Activated CD4-positive, alpha-beta T cell treated with anti-CD3 and anti-CD28 coated beads, Interleukin-2, amount 50 U/mL, for 48 hours (primary cell): Measurements from ENCODE around the gene KRTAP5-11.
"Not testable (repeated sequence)": the region's sequence is repeated elsewhere in the genome, so short reads cannot be mapped to it uniquely, and the experiment has no call there.

Experiments
- DNase-seq, 2 experiments: peaks; one replicate each; pipeline ENCODE4 v3.0.0-alpha.2; 2020

The KRTAP5-11 gene, protein sequence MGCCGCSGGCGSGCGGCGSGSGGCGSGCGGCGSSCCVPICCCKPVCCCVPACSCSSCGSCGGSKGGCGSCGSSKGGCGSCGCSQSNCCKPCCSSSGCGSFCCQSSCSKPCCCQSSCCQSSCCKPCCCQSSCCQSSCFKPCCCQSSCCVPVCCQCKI

GRCh38 chr11:71582309-71582895 lies at the start of gene KRTAP5-11:
Gene KRTAP5-11, minus strand, starts transcription at chr11:71582875. Its CDS starts 38 bp downstream, at chr11:71582837.
- DNase-seq: no peak

GRCh38 chr11:71631551-71631950 lies 48.9 kb upstream of the KRTAP5-11 start:
- DNase-seq: not testable (repeated sequence)

DNA sequence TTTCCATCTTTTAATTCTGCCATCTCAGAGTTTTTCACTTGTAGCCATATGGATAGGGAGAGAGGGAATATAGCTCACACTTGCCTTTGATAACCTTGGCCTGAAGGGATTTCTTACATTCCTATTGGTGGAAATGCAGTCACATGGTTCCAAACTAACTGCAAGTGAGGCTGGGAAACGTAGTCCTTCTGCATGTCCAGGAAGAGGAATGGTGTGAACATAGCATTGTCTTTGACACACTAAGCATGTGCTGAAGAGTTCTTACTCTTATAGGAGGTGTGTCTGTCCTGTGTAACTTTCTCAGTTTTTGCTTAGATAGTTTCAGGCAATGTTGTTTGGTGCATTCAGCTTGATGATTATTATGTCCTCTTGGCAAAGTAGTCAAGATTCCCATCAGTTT lies 47.4 kb upstream of the KRTAP5-11 start:
- not testable (repeated sequence) for DNase-seq

GRCh38 chr11:71628943-71629342 lies 46.3 kb upstream of the KRTAP5-11 start:
- DNase-seq: not testable (repeated sequence)

DNA sequence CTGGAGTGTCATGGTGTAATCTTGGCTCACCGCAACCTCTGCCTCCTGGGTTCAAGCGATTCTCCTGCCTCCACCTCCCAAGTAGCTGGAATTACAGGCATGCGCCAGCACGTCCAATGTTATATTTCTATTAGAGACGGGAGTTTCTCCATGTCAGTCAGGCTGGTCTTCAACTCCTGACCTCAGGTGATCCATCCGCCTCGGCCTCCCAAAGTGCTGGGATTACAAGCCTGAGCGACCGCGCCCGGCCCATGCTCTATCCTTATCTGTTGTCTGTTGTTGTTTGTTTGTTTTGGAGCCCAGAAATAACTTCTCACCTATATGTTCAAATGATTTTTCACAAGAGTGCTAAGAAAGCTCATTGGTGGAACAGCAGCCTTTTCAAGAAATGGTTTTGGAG lies 40.6 kb upstream of the KRTAP5-11 start:
- not testable (repeated sequence) for DNase-seq

DNA sequence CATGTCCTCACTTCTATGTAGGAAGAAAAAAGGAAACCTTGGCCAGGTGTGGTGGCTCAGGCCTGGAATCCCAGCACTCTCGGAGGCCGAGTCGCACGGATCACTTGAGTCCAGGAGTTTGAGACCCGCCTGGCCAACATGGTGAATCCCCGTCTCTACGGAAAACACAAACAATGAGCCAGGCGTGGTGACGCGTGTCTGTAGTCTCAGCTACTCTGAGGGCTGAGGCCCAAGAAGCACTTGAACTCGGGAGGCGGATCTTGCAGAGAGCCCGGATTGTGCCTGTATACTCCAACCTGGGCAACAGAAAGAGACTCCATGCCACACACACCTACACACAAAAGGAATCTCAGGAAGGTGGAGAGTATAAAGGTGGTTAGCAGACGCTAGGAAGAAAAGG lies 39.9 kb upstream of the KRTAP5-11 start:
- not testable (repeated sequence) for DNase-seq

DNA sequence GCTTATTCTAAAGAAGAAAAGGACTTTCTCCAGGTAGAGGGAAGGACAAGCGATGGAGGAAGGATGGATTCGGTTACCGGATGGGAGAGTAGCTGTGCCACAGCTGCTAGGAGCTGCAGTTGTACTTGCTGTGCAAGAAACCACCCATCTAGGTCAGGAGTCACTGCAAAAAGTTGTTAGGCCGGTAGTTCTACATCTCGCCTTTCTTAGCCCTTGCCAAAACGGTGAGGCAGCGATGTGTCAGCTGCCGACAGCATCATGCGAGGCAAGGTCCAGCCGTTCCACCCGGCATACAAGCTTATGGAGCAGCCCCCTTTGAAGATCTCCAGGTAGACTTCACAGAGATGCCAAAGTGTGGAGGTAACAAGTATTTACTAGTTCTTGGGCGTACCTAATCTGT lies 32.3 kb upstream of the KRTAP5-11 start:
- DNase-seq: not testable (repeated sequence)

GRCh38 chr11:71614366-71614917 lies 31.8 kb upstream of the KRTAP5-11 start:
- DNase-seq: not testable (repeated sequence)

- DNase-seq: not testable (repeated sequence)
Measured at GRCh38 chr11:71613931-71614330, 31.3 kb upstream of the KRTAP5-11 start.

DNA sequence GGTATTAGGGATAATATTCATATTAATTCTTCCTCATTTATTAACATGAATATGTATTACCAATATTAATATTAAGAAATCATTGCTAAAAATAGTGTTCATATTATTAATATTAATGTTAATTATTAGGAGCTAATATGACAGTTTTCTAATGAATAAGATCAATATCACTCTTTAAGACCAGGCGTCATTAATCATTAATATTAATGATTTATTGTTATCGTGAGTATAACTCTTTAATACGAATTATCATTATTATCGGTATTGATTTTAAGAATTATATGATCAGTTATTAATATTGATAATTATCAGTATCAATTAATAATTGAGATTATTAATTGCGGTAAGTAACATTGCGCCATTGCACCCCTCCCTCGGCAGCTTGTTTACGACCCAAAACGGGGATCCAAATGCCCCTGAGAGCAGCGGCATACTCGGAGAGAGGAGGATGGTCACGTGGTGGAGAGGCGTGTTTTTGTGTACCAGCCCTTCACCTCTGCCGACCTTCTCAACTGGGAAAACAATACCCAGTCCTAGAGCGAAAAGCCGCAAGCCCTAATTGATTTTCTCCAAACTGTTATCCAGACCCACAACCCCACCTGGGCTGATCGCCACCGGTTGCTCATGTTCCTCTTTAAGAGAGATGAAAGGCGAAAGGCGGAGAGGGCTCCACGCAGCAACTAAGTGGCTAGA lies 28.7 kb upstream of the KRTAP5-11 start:
- DNase-seq: not testable (repeated sequence)

DNA sequence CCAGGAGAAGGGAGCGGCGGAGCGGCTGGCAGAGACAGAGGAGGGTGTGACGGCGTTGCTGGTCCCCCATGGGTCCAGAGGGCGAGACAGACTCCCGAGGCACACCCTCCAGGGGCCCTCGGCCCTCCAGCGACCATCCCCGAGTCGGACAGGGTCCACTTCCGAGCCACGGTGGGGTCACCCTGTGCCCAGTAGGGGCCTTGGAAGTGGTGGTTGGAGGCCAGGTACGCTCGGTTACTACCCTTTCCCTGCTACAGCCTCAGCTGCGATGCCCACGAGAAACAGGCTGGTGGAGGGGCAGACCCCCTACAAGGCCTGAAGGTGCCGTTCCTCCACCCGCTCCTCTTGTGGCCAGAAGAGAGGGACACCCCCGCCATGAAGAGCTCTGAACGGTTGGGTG lies 25.6 kb upstream of the KRTAP5-11 start:
- not testable (repeated sequence) for DNase-seq

DNA sequence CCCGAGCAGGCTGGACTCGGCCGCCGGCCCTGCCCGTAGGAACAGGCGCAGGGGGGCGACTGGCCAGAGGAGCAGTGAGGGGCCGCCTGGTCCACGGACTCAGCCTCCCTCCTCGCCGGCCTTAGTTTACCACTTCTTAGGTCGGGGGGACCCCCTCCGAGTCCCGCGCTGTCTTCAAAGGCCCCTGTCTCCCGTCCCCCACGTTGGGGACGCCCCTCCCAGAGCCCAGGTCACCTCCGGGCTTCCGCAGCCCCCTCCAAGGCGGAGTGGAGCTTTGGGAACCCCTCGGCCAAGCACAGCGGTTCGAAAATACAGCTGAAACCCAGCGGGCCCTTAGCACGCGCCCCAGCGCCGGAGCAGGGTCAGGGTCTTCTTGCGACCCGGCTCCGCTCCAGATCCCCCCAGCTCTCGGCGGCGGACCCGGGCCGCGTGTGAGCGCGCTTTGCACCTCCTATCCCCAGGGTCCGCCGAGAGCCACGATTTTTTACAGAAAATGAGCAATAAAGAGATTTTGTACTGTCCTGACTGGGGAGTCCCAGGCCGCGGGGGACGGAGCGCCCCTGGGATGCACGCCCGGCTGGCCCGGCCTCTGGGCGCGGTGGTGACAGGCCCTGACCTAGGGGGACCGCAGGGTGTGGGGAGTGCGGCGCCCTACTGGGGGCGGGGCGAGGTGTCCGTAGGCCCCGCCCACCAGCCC lies 25.0 kb upstream of the KRTAP5-11 start:
- DNase-seq: not testable (repeated sequence)

- not testable (repeated sequence) for DNase-seq
Measured at GRCh38 chr11:71606853-71607519, 24.3 kb upstream of the KRTAP5-11 start.

DNA sequence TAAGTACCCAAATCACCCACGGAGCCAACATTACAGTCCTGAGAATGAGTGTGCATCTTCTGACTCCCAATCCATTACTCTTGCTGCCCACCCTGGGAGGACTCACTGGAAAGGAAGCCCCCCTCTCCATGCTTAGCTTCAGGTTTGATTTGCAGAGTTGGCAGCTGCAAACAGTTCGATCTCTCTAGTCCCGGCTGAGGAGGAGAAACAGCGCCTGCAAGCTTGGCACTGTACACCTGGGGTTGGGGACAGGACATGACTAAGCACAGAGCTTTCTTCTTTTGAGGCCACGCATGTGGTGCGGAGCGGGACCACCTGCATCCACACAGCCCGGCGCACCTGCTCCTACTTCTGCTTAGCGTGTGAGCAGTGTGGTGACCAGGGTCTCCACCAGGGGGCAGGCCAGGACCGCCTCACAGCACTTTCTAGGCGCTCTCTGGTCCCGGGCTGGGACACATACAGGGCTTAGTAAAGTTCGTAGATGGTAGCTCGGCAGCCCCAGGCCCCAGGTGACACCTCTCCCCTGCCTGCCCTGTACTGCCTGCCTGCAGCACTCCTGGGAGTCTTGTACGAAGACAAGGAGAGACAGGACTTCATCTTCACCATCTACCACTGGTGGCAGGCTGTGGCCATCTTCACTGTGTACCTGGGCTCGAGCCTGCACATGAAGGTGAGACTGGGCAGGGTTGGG lies 22.3 kb upstream of the KRTAP5-11 start:
- peak; percentile 27 to 44 for DNase-seq

DNA sequence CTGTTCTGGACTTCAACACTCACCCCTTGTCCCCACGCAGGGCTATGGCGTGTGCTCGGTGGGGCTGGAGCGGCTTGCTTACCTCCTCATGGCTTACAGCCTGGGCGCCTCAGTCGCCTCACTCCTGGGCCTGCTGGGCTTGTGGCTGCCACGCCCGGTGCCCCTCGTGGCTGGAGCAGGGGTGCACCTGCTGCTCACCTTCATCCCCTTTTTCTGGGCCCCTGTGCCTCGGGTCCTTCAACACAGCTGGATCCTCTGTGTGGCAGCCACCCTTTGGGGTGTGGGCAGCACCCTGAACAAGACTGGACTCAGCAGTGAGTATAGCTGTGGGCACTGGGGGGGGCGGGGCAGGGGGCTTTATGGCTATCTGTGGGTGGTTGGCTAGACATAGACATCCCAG lies 20.5 kb upstream of the KRTAP5-11 start:
- DNase-seq: not testable (repeated sequence)

DNA sequence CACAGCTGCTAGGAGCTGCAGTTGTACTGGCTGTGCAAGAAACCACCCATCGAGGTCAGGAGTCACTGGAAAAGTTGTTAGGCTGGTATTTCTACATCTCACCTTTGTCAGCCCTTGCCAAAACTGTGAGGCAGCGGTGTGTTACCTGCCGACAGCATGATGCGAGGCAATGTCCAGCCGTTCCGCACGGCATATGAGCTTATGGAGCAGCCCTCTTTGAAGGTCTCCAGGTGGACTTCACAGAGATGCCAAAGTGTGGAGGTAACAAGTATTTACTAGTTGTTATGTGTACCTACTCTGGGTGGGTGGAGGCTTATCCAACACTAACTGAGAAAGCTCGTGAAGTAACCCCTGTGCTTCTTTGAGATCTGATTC lies 6.9 kb upstream of the KRTAP5-11 start:
- DNase-seq: not testable (repeated sequence)

DNA sequence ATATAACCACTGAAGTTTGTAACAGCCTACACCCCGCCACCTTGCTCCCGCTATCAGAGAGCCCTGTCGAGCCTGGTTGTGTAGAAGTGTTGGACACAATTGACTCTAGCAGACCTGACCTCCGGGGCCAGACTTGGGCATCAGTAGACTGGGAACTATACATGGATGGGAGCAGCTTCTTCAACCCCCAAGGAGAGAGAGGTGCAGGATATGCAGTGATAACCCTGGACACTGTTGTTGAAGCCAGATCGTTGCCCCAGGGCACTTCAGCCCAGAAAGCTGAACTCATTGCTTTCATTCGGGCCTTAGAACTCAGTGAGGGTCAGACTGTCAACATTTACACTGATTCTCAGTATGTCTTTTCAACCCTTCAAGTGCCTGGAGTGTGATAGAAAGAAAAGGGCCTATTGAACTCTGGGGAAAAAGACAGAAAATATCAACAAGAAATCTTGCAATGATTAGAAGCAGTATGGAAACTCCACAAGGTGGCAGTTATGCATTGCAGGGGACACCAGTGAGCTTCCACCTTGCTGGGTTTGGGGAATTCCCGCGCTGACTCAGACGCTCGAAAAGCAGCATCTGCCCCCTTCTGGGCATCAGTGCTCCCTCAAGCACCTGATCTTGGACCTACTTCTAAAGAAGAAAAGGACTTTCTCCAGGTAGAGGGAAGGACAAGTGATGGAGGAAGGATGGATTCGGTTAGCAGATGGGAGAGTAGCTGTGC lies 6.3 kb upstream of the KRTAP5-11 start:
- peak; percentile 76 to 78 for DNase-seq

DNA sequence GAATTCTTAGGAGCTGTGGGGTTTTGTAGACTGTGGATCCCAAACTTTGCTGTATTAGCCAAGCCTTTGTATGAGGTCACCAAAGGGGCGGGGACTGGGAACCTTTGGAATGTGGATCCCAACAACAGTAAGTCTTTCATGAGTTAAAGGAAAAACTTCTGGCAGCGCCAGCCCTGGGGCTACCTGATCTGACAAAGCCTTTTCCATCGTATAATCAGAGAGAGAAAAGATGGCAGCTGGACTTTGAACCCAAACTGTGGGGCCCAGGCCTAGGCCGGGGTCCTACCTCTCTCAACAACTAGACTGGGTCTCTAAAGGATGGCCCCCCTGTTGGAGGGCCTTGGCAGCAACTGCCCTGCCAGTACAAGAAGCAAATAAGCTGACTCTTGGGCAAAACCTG lies 5.6 kb upstream of the KRTAP5-11 start:
- DNase-seq: not testable (repeated sequence)

DNA sequence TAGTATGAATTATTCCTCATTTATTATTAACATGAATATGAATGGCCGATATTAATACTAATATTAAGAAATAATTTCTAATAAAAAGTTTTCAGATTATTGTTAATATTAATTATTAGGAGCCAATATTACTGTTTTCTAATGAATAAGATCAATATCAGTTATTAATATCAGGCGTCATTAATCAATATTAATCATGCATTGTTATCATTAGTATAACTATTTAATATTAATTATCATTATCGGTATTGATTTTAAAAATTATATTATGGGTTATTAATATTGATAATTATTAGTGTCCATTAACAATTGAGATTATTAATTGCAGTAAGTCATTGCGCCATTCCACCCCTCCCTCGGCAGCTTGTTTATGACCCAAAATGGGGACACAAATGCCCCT lies 3.0 kb upstream of the KRTAP5-11 start:
- not testable (repeated sequence) for DNase-seq

- not testable (repeated sequence) for DNase-seq
Measured at GRCh38 chr11:71582969-71583368, 294 bp upstream of the KRTAP5-11 start.

DNA sequence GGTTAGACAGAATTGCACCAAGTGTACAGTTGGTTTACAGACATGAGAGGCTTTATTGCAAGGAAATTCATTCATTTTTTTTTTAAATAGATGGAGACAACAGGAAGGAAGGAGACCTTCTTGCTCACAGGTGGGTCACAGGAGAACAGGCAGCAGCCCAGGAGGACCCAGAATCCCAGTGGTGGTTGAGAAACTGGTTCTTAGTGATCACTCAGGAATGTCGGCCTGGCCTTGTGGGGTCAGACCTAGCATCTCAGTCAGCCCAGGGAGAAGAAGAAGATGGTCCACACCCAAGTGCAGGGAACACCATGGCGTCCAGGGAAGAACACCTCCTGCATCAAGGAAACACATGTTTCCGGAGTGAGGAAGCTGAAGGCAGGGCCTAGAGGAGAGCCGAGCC lies 849 bp downstream of the KRTAP5-11 start:
- no peak for DNase-seq
